K562 (cell line): ENCODE data around the gene MPG. TPM values are rescaled to one million over a fixed set of nuclear protein-coding genes. Genes with fewer than 3 reads are reported as not detected.

ENCODE experiments used
- ATAC-seq: fragments of 200-7000 bp; cut with Tn5 transposase; 3 replicates; pipeline ENCODE4 v1.9.1; 2020; ENCODE audit warnings: moderate library complexity
- BruUV-seq: library from RNA; stranded (reverse); fragments of 400-500 nt; replicated peaks from 2 replicates; lab custom pipeline; 2021; lab: Mats Ljungman, UMichigan
- CTCF ChIA-PET: fragments of 300-600 bp; formaldehyde crosslinking; extraction: SDS; loops from one replicate; lab custom pipeline; 2021; ENCODE audit warnings: low intra/inter-chr PET ratio; lab: Yijun Ruan, JAX
- POLR2A ChIA-PET: fragments of 300-600, 350-650 bp; sonication (Branson Sonifier 250); formaldehyde crosslinking; extraction: SDS; loops from one replicate; lab custom pipeline; 2021; ENCODE audit warnings: antibody characterized with exemption, inconsistent platforms; lab: Yijun Ruan, JAX
- DNase-seq, 4 experiments: peaks; one replicate each; pipeline versions ENCODE4 v3.0.0 to v3.0.0-alpha.2; 2011 to 2018; ENCODE audit warnings: low spot score in 3 of 4, mixed read lengths in 3 of 4; ENCODE audit errors: extremely low read depth in 1 of 4
- FAIRE-seq: peaks from 2 replicates; lab custom pipeline; 2011; peaks lifted over from hg19 to GRCh38; lab: Jason Lieb, UNC
- H2AFZ ChIP-seq: 2 replicates; pipeline ENCODE4 v1.6.0; 2011; ENCODE audit warnings: low read depth, low read length, control low read depth, inconsistent platforms
- H3K27ac ChIP-seq: fragments of 200-600 bp; 3 replicates; pipeline ENCODE4 v1.8.0; 2011; ENCODE audit warnings: low read depth, mild to moderate bottlenecking, control low read depth, inconsistent platforms, low read length, moderate library complexity, mixed read lengths; ENCODE audit errors: extremely low read depth
- H3K27me3 ChIP-seq, 2 experiments: fragments of 300-600 bp in 1 of 2; 2 replicates in 1 of 2; 3 replicates in 1 of 2; pipeline versions ENCODE4 v1.6.0 to v1.8.0; 2011; ENCODE audit warnings: inconsistent platforms in 2 of 2, low read length in 2 of 2, mild to moderate bottlenecking in 1 of 2, mixed read lengths in 1 of 2, moderate library complexity in 1 of 2; ENCODE audit not compliant: control insufficient read depth in 2 of 2, insufficient read depth in 2 of 2
- H3K36me3 ChIP-seq: fragments of 300-600 bp; 3 replicates; pipeline ENCODE4 v1.8.0; 2011; ENCODE audit warnings: mild to moderate bottlenecking, low read length, inconsistent platforms; ENCODE audit not compliant: control insufficient read depth, insufficient read depth
- H3K4me1 ChIP-seq, 2 experiments: fragments of 200-600 bp in 1 of 2; replicated peaks in 1 of 2; 2 replicates in 1 of 2; 3 replicates in 1 of 2; pipeline versions ENCODE4 v1.5.1 to v1.8.0; 2011; ENCODE audit warnings: inconsistent platforms in 2 of 2, low read length in 2 of 2, mild to moderate bottlenecking in 1 of 2, mixed read lengths in 1 of 2, moderate library complexity in 1 of 2; ENCODE audit not compliant: control insufficient read depth in 2 of 2, insufficient read depth in 2 of 2
- H3K4me2 ChIP-seq: 2 replicates; pipeline ENCODE4 v1.6.1; 2011; ENCODE audit warnings: low read length, control low read depth, inconsistent platforms, mixed read lengths; ENCODE audit not compliant: insufficient read depth
- H3K4me3 ChIP-seq: fragments of 200-600 bp; sonication (generic), shearing (Covaris generic); 2 replicates; pipeline ENCODE4 v1.5.1; 2016; ENCODE audit warnings: control low read depth, inconsistent platforms
- H3K79me2 ChIP-seq: fragments of 200-600 bp; 3 replicates; pipeline ENCODE4 v1.8.0; 2011; ENCODE audit warnings: low read length, inconsistent platforms; ENCODE audit not compliant: control insufficient read depth, insufficient read depth
- H3K9ac ChIP-seq, 2 experiments: 2 replicates each; pipeline versions ENCODE4 v1.6.0 to v1.6.1; 2011; ENCODE audit warnings: low read depth in 2 of 2, low read length in 2 of 2, control low read depth in 1 of 2, inconsistent platforms in 1 of 2, mild to moderate bottlenecking in 1 of 2, mixed read lengths in 1 of 2; ENCODE audit not compliant: insufficient read depth in 1 of 2
- H3K9me1 ChIP-seq: one replicate; pipeline ENCODE4 v1.6.0; 2011; ENCODE audit warnings: inconsistent platforms, mild to moderate bottlenecking, low read length, moderate library complexity; ENCODE audit not compliant: control insufficient read depth, insufficient read depth
- H3K9me3 ChIP-seq: replicated peaks from 2 replicates; pipeline ENCODE4 v1.5.1; 2011; ENCODE audit warnings: low read depth, low read length, inconsistent platforms; ENCODE audit not compliant: control insufficient read depth, insufficient read depth
- H4K20me1 ChIP-seq: replicated peaks from 2 replicates; pipeline ENCODE4 v1.6.1; 2011; ENCODE audit warnings: low read length, inconsistent platforms, mixed read lengths; ENCODE audit not compliant: control insufficient read depth, insufficient read depth
- CHD1 ChIP-seq: fragments of 200-600 bp; sonication (generic); IDR thresholded peaks from one replicate; pipeline ENCODE4 v1.6.1; 2012; ENCODE audit warnings: mild to moderate bottlenecking, moderate library complexity, low read length, inconsistent platforms
- CTCF ChIP-seq, 3 experiments: IDR thresholded peaks in 2 of 3; conservative IDR thresholded peaks in 1 of 3; 2 replicates each; pipeline ENCODE4 v1.5.1; 2011 to 2012; ENCODE audit warnings: low read length in 3 of 3, mild to moderate bottlenecking in 3 of 3, control low read depth in 2 of 3, improper control_type of control experiment in 1 of 3, inconsistent platforms in 1 of 3, low read depth in 1 of 3, mixed read lengths in 1 of 3, moderate library complexity in 1 of 3; ENCODE audit not compliant: insufficient read depth in 2 of 3
- ESRRA ChIP-seq: fragments of 450-650 bp; IDR thresholded peaks from 2 replicates; pipeline ENCODE4 v1.6.1; 2014; ENCODE audit warnings: low read depth, mild to moderate bottlenecking, moderate library complexity, borderline replicate concordance
- JUND ChIP-seq, 2 experiments: IDR thresholded peaks; 2 replicates in 1 of 2; 3 replicates in 1 of 2; pipeline ENCODE4 v1.6.1; 2011; ENCODE audit warnings: borderline replicate concordance in 2 of 2, low read depth in 2 of 2, low read length in 2 of 2, improper control_type of control experiment in 1 of 2, missing biosample characterization in 1 of 2, missing genetic modification characterization in 1 of 2, missing genetic modification reagents in 1 of 2
- MAFG ChIP-seq: fragments of 450-650 bp; conservative IDR thresholded peaks from 2 replicates; pipeline ENCODE4 v1.6.1; 2016; ENCODE audit warnings: missing genetic modification characterization, missing compliant biosample characterization
- NFE2L1 ChIP-seq: fragments of 450-650 bp; IDR thresholded peaks from 2 replicates; pipeline ENCODE4 v1.6.1; 2016; ENCODE audit warnings: missing genetic modification characterization, low read depth, mild to moderate bottlenecking, missing compliant biosample characterization, moderate library complexity, borderline replicate concordance
- POLR2A ChIP-seq: fragments of 450-650 bp; conservative IDR thresholded peaks from 2 replicates; pipeline ENCODE4 v1.6.1; 2016
- POLR2G ChIP-seq: fragments of 200-400 bp; formaldehyde crosslinking; IDR thresholded peaks from 2 replicates; pipeline ENCODE4 v1.6.1; 2017; ENCODE audit warnings: low read depth, mild to moderate bottlenecking, antibody characterized with exemption, low read length, moderate library complexity
- RBFOX2 ChIP-seq: fragments of 200-400 bp; formaldehyde crosslinking; IDR thresholded peaks from 2 replicates; pipeline ENCODE4 v1.6.1; 2017; ENCODE audit warnings: low read depth, mild to moderate bottlenecking, low read length, moderate library complexity
- RBM22 ChIP-seq: fragments of 200-400 bp; formaldehyde crosslinking; IDR thresholded peaks from 2 replicates; pipeline ENCODE4 v1.6.1; 2018; ENCODE audit warnings: low read length, low read depth; ENCODE audit not compliant: poor library complexity, severe bottlenecking
- SNRNP70 ChIP-seq: fragments of 200-400 bp; formaldehyde crosslinking; optimal IDR thresholded peaks from 2 replicates; pipeline ENCODE3; 2017; ENCODE audit warnings: low read depth, low read length
- TRIM24 ChIP-seq, 2 experiments: fragments of 450-650 bp; IDR thresholded peaks; 2 replicates each; pipeline ENCODE4 v1.6.1; 2016
- USF1 ChIP-seq: sonication (generic); formaldehyde crosslinking; IDR thresholded peaks from 2 replicates; pipeline ENCODE4 v1.9.0; 2022; ENCODE audit warnings: mild to moderate bottlenecking, missing genetic modification reagents
- WGBS: fragments of 100-300 bp; shearing (Covaris generic); methylation state at CpG from one replicate; pipeline ENCODE4 v1.1.6; 2016; ENCODE audit warnings: low coverage, mixed read lengths; ENCODE audit not compliant: insufficient coverage; ENCODE audit errors: missing lambda C conversion rate; 5-methylcytosine and 5-hydroxymethylcytosine counted together
- in situ Hi-C: fragments of 300-500 bp; cut with MboI; formaldehyde crosslinking; loops from 4 replicates; pipeline ENCODE4 v1.15.0; 2018; ENCODE audit warnings: inconsistent platforms, mixed read lengths
- intact Hi-C: fragments of 100-400 bp; cut with micrococcal nuclease; formaldehyde crosslinking; loops from 2 replicates; pipeline ENCODE4 v1.14.2; 2022
- polyA plus RNA-seq, 8 experiments: library from polyadenylated mRNA; depleted of rRNA in 4 of 8; stranded (reverse) in 5 of 8; unstranded in 3 of 8; fragments of >200 nt; fragmentation: Nextera tagmentation in 2 of 8; fragmentation: Illumina TruSeq in 1 of 8; extraction: Ambion mirVana in 2 of 8; extraction: Trizol in 1 of 8; gene quantifications; 2 replicates each; pipeline versions ENCODE4 v1.2.1 to v1.2.3, GENCODE V29; 2011 to 2014; ENCODE audit warnings: inconsistent platforms in 1 of 8, missing spikeins in 1 of 8
- total RNA-seq, 7 experiments: library from RNA; depleted of rRNA in 6 of 7; stranded (reverse); fragments of >200 nt in 6 of 7; fragmentation: Illumina TruSeq in 2 of 7; extraction: Trizol in 2 of 7; gene quantifications; 2 replicates each; pipeline versions ENCODE4 v1.2.1 to v1.2.3, GENCODE V29; 2011 to 2021; ENCODE audit warnings: low replicate concordance in 1 of 7

The MPG gene
- total and polyA plus RNA-seq, 9 of the 15 experiments (the other 6 are each of a cell fraction or from before 2014, with no cell fraction given), result 0.42 to 226 (median 36.2) TPM

- Histone ChIP-seq H3K9ac (peak overlapping the region in 1 of 2 experiments; percentile 65; a peak in 2 of 4 replicates), H3K9me3 (no peaks in the 10 kb centered on the region), H4K20me1 (peaks cover 12% of the 10 kb centered on the region; the same call in 1 of the 2 replicates), H2AFZ (no peak overlapping the region), H3K4me3 (no peak overlapping the region), H3K36me3 (peaks cover 80% of the 10 kb centered on the region; the same call in 2 of the 3 replicates), H3K79me2 (peaks cover 9% of the 10 kb centered on the region; the same call in 2 of the 3 replicates), H3K9me1 (peaks cover 3% of the 10 kb centered on the region), H3K27ac (no peak overlapping the region), H3K4me1 (peaks cover 0 to 52% of the 10 kb centered on the region in 2 experiments; a peak in 3 of 5 replicates), H3K27me3 (no peaks in the 10 kb centered on the region), H3K4me2 (no peak overlapping the region)
- ATAC-seq, result peak; percentile 19; the same call in 2 of the 3 replicates
- WGBS, result 79% methylated on average over 19 of the region's 21 CpGs
- in situ Hi-C loops (no loop called here), intact Hi-C loops (no loop called here)
- DNase-seq, result no peak
- BruUV-seq, result no TSS peak
- TF ChIP-seq SNRNP70, result no peak
- no peak for TF ChIP-seq NFE2L1 (tag)
- TF ChIP-seq CTCF (IDR thresholded peaks at IDR 0.05 in 2 of 3, conservative IDR thresholded peaks at IDR 0.05 in 1 of 3; ENCODE audit: insufficient read depth in 2 of 3, low read depth in 1 of 3, low read length in 3 of 3), result 0 out of 6 replicates have a peak, but pooled peaks of 1 of the 3 experiments have one; percentile 11
- TF ChIP-seq ESRRA, result no peak
- TF ChIP-seq POLR2A, result peak; percentile 37
- 0 out of 2 replicates have a peak, but pooled peaks have one; percentile 22 for TF ChIP-seq RBFOX2
- TF ChIP-seq POLR2G, result peak; percentile 76
- peak; percentile 74 for TF ChIP-seq RBM22
- TF ChIP-seq USF1, result peak; percentile 41
- no peak for TF ChIP-seq JUND (IDR thresholded peaks at IDR 0.05; ENCODE audit: borderline replicate concordance, low read depth, low read length)
- TF ChIP-seq JUND (tag; IDR thresholded peaks at IDR 0.05; ENCODE audit: borderline replicate concordance, low read depth, low read length), result no peak
- TF ChIP-seq MAFG (tag), result no peak
- TF ChIP-seq CHD1, result no peak
- no peak for TF ChIP-seq TRIM24 (IDR thresholded peaks at IDR 0.05)
- ChIA-PET CTCF (no interaction called here), POLR2A (interaction anchor here (0.8 to 2.8 kb wide), 5 partner anchors 10 to 23 kb away, joined by 3 to 16 read pairs (median 4); no protein-coding TSS in a partner anchor)
- FAIRE-seq, result no peak
These were observed 6.0 kb downstream of the MPG start for GRCh38 chr16:83781-84615.
